ENCODE measurements around the gene BTN1A1.

Gene BTN1A1

GRCh38 chr6:26483727-26484126 is 16.4 kb upstream of the BTN1A1 start:
- Histone ChIP-seq H4K12ac (ENCODE audit: low read depth, low read length) (no peak overlapping the region), H4K8ac (ENCODE audit: low read depth, low read length) (no peak overlapping the region), H3K27ac (ENCODE audit: low read depth, low read length) (no peak overlapping the region), H3K9me3 (ENCODE audit: insufficient read depth, low read depth, low read length) (no peaks in the 10 kb centered on the region), H3K79me1 (ENCODE audit: low read length) (no peaks in the 10 kb centered on the region), H3K23ac (ENCODE audit: low read length) (no peak overlapping the region), H2BK5ac (ENCODE audit: low read depth, low read length, poor library complexity) (no peak overlapping the region), H3K4me2 (ENCODE audit: low read length) (no peak overlapping the region), H3K4me1 (ENCODE audit: control insufficient read depth in 1 of 2, insufficient read depth in 2 of 2, low read length in 2 of 2) (no peaks in the 10 kb centered on the region), H3K27me3 (ENCODE audit: insufficient read depth, low read length) (no peaks in the 10 kb centered on the region), H2BK120ac (ENCODE audit: insufficient read depth, low read length, poor library complexity) (no peak overlapping the region), H3K18ac (ENCODE audit: low read length) (no peak overlapping the region), H3K9ac (ENCODE audit: low read length) (no peak overlapping the region), H3K36me3 (ENCODE audit: control insufficient read depth in 1 of 2, insufficient read depth in 2 of 2, low read length in 2 of 2) (no peaks in the 10 kb centered on the region), H3K79me2 (ENCODE audit: control insufficient read depth, insufficient read depth, low read length, poor library complexity) (no peaks in the 10 kb centered on the region), H2AK5ac (ENCODE audit: low read length) (no peak overlapping the region), H3K14ac (ENCODE audit: low read length) (no peak overlapping the region), H4K91ac (ENCODE audit: low read depth, low read length) (no peak overlapping the region), H3K4ac (ENCODE audit: low read depth, low read length) (no peak overlapping the region), H3K4me3 (ENCODE audit: low read depth, low read length) (no peak overlapping the region), H2BK12ac (ENCODE audit: low read length) (no peak overlapping the region), H2AFZ (ENCODE audit: insufficient read depth, low read length, poor library complexity) (no peak overlapping the region)
- DNase-seq: no peak
- no CpG with 5 or more reads among the region's 3 CpGs for WGBS (ENCODE audit: extremely low coverage, insufficient coverage, insufficient read length)

GRCh38 chr6:26484161-26484560 is 15.9 kb upstream of the BTN1A1 start:
- H2BK120ac ChIP-seq (ENCODE audit: insufficient read depth, low read length, poor library complexity): no peak overlapping the region
- no peak for DNase-seq
- H3K23ac ChIP-seq (ENCODE audit: low read length): no peak overlapping the region
- H3K4me1 ChIP-seq (ENCODE audit: control insufficient read depth in 1 of 2, insufficient read depth in 2 of 2, low read length in 2 of 2): no peaks in the 10 kb centered on the region
- H3K18ac ChIP-seq (ENCODE audit: low read length): no peak overlapping the region
- H2BK12ac ChIP-seq (ENCODE audit: low read length): no peak overlapping the region
- no peak overlapping the region for H3K4me3 ChIP-seq (ENCODE audit: low read depth, low read length)
- no peaks in the 10 kb centered on the region for H3K36me3 ChIP-seq (ENCODE audit: control insufficient read depth in 1 of 2, insufficient read depth in 2 of 2, low read length in 2 of 2)
- no peak overlapping the region for H2AFZ ChIP-seq (ENCODE audit: insufficient read depth, low read length, poor library complexity)
- no peaks in the 10 kb centered on the region for H3K79me2 ChIP-seq (ENCODE audit: control insufficient read depth, insufficient read depth, low read length, poor library complexity)
- H2AK5ac ChIP-seq (ENCODE audit: low read length): no peak overlapping the region
- no peak overlapping the region for H3K9ac ChIP-seq (ENCODE audit: low read length)
- H3K14ac ChIP-seq (ENCODE audit: low read length): no peak overlapping the region
- no peaks in the 10 kb centered on the region for H3K27me3 ChIP-seq (ENCODE audit: insufficient read depth, low read length)
- H4K8ac ChIP-seq (ENCODE audit: low read depth, low read length): no peak overlapping the region
- H3K9me3 ChIP-seq (ENCODE audit: insufficient read depth, low read depth, low read length): no peaks in the 10 kb centered on the region
- H3K79me1 ChIP-seq (ENCODE audit: low read length): no peaks in the 10 kb centered on the region
- H3K4me2 ChIP-seq (ENCODE audit: low read length): no peak overlapping the region
- H2BK5ac ChIP-seq (ENCODE audit: low read depth, low read length, poor library complexity): no peak overlapping the region
- no peak overlapping the region for H4K91ac ChIP-seq (ENCODE audit: low read depth, low read length)
- H4K12ac ChIP-seq (ENCODE audit: low read depth, low read length): no peak overlapping the region
- WGBS (ENCODE audit: extremely low coverage, insufficient coverage, insufficient read length): no CpG with 5 or more reads among the region's 2 CpGs
- H3K4ac ChIP-seq (ENCODE audit: low read depth, low read length): no peak overlapping the region
- no peak overlapping the region for H3K27ac ChIP-seq (ENCODE audit: low read depth, low read length)

- Histone ChIP-seq H3K79me2 (ENCODE audit: control insufficient read depth, insufficient read depth, low read length, poor library complexity) (no peaks in the 10 kb centered on the region), H2BK120ac (ENCODE audit: insufficient read depth, low read length, poor library complexity) (no peak overlapping the region), H3K23ac (ENCODE audit: low read length) (no peak overlapping the region), H3K4me3 (ENCODE audit: low read depth, low read length) (no peak overlapping the region), H3K14ac (ENCODE audit: low read length) (no peak overlapping the region), H3K9me3 (ENCODE audit: insufficient read depth, low read depth, low read length) (no peaks in the 10 kb centered on the region), H3K4me1 (ENCODE audit: control insufficient read depth in 1 of 2, insufficient read depth in 2 of 2, low read length in 2 of 2) (no peaks in the 10 kb centered on the region), H4K91ac (ENCODE audit: low read depth, low read length) (no peak overlapping the region), H3K27ac (ENCODE audit: low read depth, low read length) (no peak overlapping the region), H3K27me3 (ENCODE audit: insufficient read depth, low read length) (no peaks in the 10 kb centered on the region), H2AK5ac (ENCODE audit: low read length) (no peak overlapping the region), H4K8ac (ENCODE audit: low read depth, low read length) (no peak overlapping the region), H2BK12ac (ENCODE audit: low read length) (no peak overlapping the region), H2AFZ (ENCODE audit: insufficient read depth, low read length, poor library complexity) (no peak overlapping the region), H3K36me3 (ENCODE audit: control insufficient read depth in 1 of 2, insufficient read depth in 2 of 2, low read length in 2 of 2) (no peaks in the 10 kb centered on the region), H3K79me1 (ENCODE audit: low read length) (no peaks in the 10 kb centered on the region), H3K4ac (ENCODE audit: low read depth, low read length) (no peak overlapping the region), H3K4me2 (ENCODE audit: low read length) (no peak overlapping the region), H3K9ac (ENCODE audit: low read length) (no peak overlapping the region), H3K18ac (ENCODE audit: low read length) (no peak overlapping the region), H2BK5ac (ENCODE audit: low read depth, low read length, poor library complexity) (no peak overlapping the region), H4K12ac (ENCODE audit: low read depth, low read length) (no peak overlapping the region)
- DNase-seq: no peak
- WGBS (ENCODE audit: extremely low coverage, insufficient coverage, insufficient read length): no CpG with 5 or more reads among the region's 6 CpGs
These were observed 14.9 kb upstream of the BTN1A1 start for GRCh38 chr6:26485112-26485780.

- H3K4ac ChIP-seq (ENCODE audit: low read depth, low read length): no peak overlapping the region
These were observed 13.7 kb upstream of the BTN1A1 start for GRCh38 chr6:26486358-26486757.

More at GRCh38 chr6:26486358-26486757, 13.7 kb upstream of the BTN1A1 start:
- no peak overlapping the region for H3K23ac ChIP-seq (ENCODE audit: low read length)
- H2AFZ ChIP-seq (ENCODE audit: insufficient read depth, low read length, poor library complexity): no peak overlapping the region
- no peaks in the 10 kb centered on the region for H3K9me3 ChIP-seq (ENCODE audit: insufficient read depth, low read depth, low read length)
- H3K18ac ChIP-seq (ENCODE audit: low read length): no peak overlapping the region
- no peak overlapping the region for H3K4me3 ChIP-seq (ENCODE audit: low read depth, low read length)
- no peak overlapping the region for H3K14ac ChIP-seq (ENCODE audit: low read length)
- no peaks in the 10 kb centered on the region for H3K27me3 ChIP-seq (ENCODE audit: insufficient read depth, low read length)
- H2BK5ac ChIP-seq (ENCODE audit: low read depth, low read length, poor library complexity): no peak overlapping the region
- no peaks in the 10 kb centered on the region for H3K79me1 ChIP-seq (ENCODE audit: low read length)
- no peak overlapping the region for H2AK5ac ChIP-seq (ENCODE audit: low read length)
- H3K79me2 ChIP-seq (ENCODE audit: control insufficient read depth, insufficient read depth, low read length, poor library complexity): no peaks in the 10 kb centered on the region
- no peak overlapping the region for H2BK12ac ChIP-seq (ENCODE audit: low read length)
- H4K8ac ChIP-seq (ENCODE audit: low read depth, low read length): no peak overlapping the region
- H3K4me1 ChIP-seq (ENCODE audit: control insufficient read depth in 1 of 2, insufficient read depth in 2 of 2, low read length in 2 of 2): no peaks in the 10 kb centered on the region
- H4K91ac ChIP-seq (ENCODE audit: low read depth, low read length): no peak overlapping the region
- no CpG with 5 or more reads among the region's 5 CpGs for WGBS (ENCODE audit: extremely low coverage, insufficient coverage, insufficient read length)
- DNase-seq: no peak
- no peak overlapping the region for H3K9ac ChIP-seq (ENCODE audit: low read length)
- H2BK120ac ChIP-seq (ENCODE audit: insufficient read depth, low read length, poor library complexity): no peak overlapping the region
- no peak overlapping the region for H3K4me2 ChIP-seq (ENCODE audit: low read length)
- no peak overlapping the region for H4K12ac ChIP-seq (ENCODE audit: low read depth, low read length)
- H3K36me3 ChIP-seq (ENCODE audit: control insufficient read depth in 1 of 2, insufficient read depth in 2 of 2, low read length in 2 of 2): no peaks in the 10 kb centered on the region
- no peak overlapping the region for H3K27ac ChIP-seq (ENCODE audit: low read depth, low read length)

Data from trophoblast cell (in vitro differentiated cells and primary cell).